GM12891 (cell line): ENCODE data around the gene TM9SF2.

ENCODE experiments used
- POLR2A ChIP-seq: IDR thresholded peaks from 2 replicates; pipeline ENCODE4 v1.6.1; 2011; ENCODE audit warnings: low read depth, low read length, control low read depth
- POLR2AphosphoS5 ChIP-seq: IDR thresholded peaks from 2 replicates; pipeline ENCODE4 v1.6.1; 2011; ENCODE audit warnings: low read depth, low read length, control low read depth
- POU2F2 ChIP-seq: IDR thresholded peaks from 2 replicates; pipeline ENCODE4 v1.6.1; 2011; ENCODE audit warnings: low read depth, mild to moderate bottlenecking, control low read depth, low read length, moderate library complexity
- TAF1 ChIP-seq: IDR thresholded peaks from 2 replicates; pipeline ENCODE4 v1.6.1; 2011; ENCODE audit warnings: low read depth, low read length, control low read depth

DNA sequence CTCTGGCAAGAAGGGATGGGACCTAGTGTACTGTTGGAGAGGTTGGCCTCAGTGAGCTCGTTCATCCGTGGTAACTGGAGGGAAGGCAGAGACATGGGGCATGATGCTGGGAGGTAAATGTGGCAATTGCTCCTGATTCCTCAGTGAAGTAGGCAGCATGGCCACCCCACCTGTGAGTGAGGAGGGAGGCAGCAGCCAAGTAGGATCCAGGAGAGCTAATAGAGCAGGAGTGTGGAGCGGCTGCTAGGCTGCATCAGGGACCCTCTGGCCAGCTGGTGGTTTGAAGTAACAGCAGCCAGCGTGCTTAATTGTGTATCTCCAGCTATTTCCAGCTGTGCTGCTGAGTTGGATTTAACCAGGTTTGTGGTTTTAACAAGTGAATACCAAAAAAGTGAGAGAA is 24.7 kb downstream of the TM9SF2 start:
- TF ChIP-seq POLR2A (no peak), POLR2AphosphoS5 (no peak), TAF1 (no peak), POU2F2 (no peak)
